NCI-H1436 (cell line): ENCODE results near the gene TMC4.
A peak's percentile ranks its signal among the peaks of the same experiment; 100 is the strongest.
"Not testable (repeated sequence)": the region's sequence is repeated elsewhere in the genome, so short reads cannot be mapped to it uniquely, and the experiment has no call there.

Experiments
- DNase-seq: peaks from one replicate; lab custom pipeline; 2025; lab: John Stamatoyannopoulos, UW

TMC4 gene

GRCh38 chr19:54203151-54203611 lies 30.2 kb upstream of the TMC4 start:
- no peak for DNase-seq

GRCh38 chr19:54201980-54202379 lies 29.0 kb upstream of the TMC4 start:
- no peak for DNase-seq

DNA sequence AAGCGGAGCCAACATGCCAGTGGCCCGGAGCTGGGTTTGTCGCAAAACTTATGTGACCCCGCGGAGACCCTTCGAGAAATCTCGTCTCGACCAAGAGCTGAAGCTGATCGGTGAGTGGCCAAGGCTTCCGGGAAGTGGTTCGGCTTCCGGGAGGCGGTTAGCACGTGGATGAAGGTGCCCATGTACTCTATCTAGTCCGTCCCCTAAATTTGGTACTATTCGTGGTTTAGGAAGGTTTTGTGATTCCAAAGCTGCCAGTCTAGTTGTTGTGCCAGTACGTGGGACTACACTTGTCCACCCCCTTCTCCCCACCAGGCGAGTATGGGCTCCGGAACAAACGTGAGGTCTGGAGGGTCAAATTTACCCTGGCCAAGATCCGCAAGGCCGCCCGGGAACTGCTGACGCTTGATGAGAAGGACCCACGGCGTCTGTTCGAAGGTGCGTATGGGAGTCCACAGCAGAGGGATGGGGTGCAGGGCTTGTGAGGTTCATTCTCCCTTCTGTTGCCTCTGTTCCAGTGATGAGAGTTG lies 28.3 kb upstream of the TMC4 start:
- DNase-seq, result no peak

- no peak for DNase-seq
Observed at GRCh38 chr19:54199401-54199800, 26.4 kb upstream of the TMC4 start.

GRCh38 chr19:54197121-54197520 lies 24.2 kb upstream of the TMC4 start:
- no peak for DNase-seq

DNA sequence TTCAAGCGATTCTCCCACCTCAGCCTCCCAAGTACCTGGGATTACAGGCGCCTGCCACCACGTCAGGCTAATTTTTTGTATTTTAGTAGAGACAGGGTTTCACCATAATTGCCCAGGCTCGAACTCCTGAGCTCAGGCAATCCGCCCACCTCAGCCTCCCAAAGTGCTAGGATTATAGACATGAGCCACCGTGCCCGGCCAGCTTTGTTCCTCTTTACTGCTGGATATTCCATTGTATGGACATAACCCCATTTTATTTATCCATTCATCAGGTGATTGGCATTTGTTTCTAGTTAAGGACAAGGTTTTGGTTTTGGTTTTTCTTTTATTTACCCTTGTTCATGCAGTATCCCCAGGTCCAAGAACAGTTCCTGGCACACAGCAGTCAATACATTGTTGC lies 23.6 kb upstream of the TMC4 start:
- DNase-seq, result no peak

DNA sequence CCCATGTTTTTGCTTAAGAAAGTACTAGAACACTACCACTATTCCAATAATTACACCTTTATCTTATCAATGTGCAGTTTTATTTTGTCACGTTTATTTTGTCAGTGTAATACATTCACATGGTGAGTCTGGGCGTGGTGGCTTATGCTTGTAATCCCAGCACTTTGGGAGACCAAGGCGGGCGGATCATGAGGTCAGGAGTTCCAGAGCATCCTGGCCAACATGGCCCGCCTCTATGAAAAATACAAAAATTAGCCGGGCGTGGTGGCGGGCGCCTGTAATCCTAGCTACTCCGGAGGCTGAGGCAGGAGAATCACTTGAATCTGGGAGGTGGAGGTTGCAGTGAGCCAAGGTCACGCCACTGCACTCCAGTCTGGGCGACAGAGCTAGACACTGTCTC lies 21.5 kb upstream of the TMC4 start:
- DNase-seq, result not testable (repeated sequence)

GRCh38 chr19:54193011-54193410 lies 20.1 kb upstream of the TMC4 start:
- no peak for DNase-seq

- no peak for DNase-seq
Observed at GRCh38 chr19:54191811-54192453, 19.0 kb upstream of the TMC4 start.

DNA sequence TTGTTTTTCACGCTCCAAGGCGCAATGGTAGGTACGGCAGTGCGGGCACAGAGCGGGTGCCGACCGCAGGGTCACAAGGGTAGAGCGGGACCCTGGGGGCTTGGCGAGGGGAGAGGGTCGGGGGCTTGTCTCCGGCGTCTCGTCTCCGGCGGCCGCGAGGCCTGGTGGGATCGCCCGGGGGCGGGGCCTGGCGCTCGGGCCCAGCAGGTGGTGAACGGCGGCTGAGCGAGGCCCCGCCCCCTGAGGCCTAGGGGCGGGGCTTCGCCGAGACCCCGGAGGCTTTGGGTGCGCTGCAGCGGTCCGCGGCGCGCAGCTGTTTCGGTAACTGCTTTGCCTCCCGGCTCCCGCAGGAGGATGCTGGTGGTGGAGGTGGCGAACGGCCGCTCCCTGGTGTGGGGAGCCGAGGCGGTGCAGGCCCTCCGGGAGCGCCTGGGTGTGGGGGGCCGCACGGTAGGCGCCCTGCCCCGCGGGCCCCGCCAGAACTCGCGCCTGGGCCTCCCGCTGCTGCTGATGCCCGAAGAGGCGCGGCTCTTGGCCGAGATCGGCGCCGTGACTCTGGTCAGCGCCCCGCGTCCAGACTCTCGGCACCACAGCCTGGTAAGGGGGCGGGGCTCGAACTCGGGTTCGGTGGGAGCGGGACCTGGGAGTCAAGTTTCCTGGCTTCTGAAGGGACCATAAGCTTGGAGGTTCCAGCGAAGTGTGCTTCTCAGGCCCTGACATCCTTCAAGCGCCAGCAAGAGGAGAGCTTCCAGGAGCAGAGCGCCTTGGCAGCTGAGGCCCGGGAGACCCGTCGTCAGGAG lies 18.3 kb upstream of the TMC4 start, which contains the start of gene TSEN34:
TSS of gene TSEN34 (plus strand) at position 298 of the 800 bp plus-strand sequence. CDS start at position 355, 57 bp downstream.
- DNase-seq, result peak; percentile 89

DNA sequence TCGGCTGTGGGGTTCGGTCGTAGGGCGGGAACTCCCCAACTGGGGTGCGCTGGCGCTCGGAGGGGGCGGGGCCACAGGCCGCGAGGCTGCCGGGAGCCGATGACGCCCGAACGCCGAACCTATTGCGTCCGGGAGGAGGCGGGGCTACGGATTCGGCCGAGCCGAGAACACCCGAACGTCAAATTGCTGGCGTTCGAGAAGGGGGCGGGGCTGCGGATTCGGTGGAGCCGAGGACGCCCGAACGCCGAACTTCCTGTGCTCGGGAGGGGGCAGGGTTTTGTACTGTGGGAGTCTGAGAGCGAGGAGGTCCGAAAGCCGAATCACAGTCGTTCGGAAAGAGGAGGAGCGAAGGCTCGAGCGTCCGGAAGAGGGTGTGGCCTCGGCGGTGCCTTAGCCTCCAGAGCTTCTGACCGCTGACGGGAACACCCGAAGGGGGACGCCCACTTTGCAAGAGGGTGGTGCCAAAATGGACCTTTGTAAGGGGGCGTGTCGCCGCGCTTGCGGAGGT lies 17.6 kb upstream of the TMC4 start:
- DNase-seq, result peak; percentile 100

DNA sequence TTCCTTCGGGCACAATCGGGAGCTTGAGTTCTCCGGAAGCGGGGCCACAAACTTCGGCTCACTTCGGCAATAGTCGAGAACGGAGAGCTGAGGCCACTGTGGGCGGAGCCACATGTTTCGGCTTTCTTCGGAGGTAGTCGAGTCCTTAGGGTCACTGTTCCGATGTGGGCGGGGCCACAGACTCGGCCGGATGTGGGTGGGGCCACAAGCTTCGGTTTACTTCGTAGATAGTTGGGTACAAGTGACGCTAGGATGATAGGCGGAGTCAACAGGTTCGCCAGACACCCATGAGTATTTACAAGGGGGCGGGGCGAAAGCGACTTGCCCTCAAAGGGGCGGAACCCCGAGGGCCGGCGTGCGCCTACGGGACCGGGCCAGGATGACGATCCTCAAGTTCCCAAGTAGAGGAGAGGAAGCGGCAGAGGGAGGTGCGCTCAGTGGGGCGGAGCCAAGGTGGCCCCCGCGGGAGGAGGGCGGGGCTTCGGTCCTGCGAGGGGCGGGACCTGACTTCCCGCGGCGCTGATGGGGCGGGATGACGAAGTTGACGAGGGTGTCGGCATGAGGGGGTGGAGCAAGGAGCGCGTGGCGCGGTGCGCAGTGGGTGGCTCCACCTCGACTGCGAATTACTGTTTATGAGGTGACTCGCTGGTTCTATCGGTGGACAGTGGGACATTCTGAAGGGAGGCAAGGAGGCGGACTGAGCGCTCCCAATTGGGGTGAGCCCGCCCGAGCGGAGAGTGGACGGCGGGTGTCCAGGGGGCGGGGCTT lies 17.0 kb upstream of the TMC4 start:
- DNase-seq, result peak; percentile 100

- DNase-seq, result no peak
Observed at GRCh38 chr19:54189145-54189734, 16.3 kb upstream of the TMC4 start, which contains the start of gene MBOAT7. TSS of gene MBOAT7 (minus strand) at chr19:54189580. CDS start at chr19:54188508, 1,072 bp downstream.

- no peak for DNase-seq
Observed at GRCh38 chr19:54188215-54188871, 15.4 kb upstream of the TMC4 start.

DNA sequence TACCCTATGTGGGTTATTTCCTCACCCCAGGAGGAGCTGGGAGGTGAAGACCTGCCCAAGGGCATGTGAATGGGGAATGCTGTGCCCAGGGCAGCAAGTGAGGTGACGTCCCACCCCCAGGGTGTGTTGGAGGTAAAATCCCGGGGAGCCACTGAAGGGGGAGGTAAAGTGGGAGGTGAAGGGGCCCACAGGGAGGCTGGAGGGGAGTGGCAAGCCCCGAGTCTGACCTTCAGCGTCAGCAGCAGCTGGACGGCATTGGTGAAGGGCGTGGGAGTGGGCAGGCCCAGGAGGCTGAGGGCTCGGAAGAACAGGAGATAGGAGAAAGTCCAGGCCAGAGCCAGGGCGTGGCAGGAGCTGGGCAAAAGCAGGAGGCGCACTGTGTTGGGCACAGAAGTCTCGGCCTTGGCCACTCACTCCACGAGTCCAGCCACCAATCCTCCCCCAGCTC lies 14.0 kb upstream of the TMC4 start:
- DNase-seq, result no peak

DNA sequence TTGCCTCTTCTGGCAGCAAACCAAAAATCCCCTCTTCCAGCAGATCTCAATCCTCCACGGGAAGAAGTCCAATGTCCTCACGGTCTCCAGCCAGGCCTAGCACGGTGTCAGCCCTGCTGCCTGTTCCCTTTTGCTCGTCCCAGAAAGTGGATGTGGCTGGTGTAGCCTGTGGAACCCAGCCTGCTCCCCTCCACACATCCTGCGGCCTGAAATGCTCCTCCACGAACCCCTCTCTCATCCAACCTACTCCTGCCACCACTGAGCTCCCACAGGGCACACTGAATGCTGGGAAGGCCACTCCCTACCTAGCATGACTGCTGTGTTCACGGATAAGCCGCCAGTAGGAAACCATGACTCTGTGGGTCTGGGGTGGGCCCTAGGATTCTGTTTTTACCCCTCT lies 13.4 kb upstream of the TMC4 start:
- DNase-seq, result no peak

GRCh38 chr19:54183431-54183830 lies 10.5 kb upstream of the TMC4 start:
- no peak for DNase-seq

DNA sequence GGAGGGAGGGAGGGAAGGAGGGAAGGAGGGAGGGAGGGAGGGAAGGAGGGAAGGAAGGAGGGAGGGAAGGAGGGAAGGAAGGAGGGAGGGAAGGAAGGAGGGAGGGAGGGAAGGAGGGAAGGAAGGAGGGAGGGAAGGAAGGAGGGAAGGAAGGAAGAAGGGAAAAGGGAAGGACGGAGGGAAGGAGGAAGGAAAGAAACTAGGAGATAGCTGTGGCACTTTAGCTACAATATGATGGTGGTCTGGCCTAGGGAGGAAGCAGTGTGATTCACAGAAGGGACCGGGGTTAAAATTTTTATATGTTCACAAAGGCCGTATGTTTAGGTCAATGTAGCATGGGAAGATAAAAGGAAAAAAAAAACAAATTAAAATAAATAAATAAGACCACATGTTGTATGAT lies 8.9 kb upstream of the TMC4 start:
- not testable (repeated sequence) for DNase-seq

DNA sequence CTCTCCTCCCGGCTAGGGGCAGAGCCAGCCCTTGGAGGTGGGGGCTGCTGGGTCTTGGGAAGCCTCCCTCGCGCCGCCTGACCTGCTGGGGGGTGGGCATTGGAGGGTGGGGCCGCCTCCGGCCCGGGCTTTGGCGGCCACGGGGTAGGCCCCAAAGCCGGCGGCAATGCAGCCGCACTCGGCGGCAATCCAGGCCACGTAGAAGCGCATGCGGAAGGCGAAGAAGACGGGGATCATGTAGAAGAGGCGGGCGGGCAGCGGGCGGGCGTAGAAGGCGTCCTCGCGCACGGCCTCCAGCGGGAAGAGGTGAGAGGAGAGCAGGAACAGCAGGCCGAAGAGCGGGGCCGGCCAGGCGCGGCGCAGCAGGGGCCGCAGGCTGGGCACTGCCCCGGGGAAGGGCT lies 7.7 kb upstream of the TMC4 start:
- no peak for DNase-seq

DNA sequence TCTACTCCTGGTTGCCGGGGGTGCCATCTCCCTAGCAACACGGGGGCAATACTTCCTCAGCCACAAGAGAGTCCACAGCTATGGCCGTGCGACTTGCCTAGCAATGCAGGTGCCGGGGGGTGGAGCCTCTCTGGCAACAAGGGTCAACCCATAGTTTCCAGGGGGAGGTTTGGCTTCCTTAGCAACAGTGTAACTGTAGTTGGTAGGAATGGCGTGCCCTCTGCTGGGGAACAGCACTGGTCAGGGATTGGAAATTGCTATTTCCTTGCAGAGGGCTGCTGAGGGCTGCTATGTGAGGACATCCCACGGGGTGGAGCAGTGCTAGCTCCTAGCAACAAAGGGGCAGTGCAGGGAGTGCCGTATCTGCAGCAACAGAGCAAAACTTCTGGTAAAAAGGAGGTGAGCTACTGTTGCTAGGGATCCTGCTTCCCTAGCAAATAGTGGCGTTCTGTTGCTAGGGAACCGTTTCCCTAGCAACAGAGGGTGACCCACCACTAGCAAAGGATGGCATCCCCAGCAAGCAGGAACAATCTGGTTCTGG lies 7.0 kb upstream of the TMC4 start:
- DNase-seq, result peak; percentile 61
